Esophagus muscularis mucosa (tissue), 4 donors: ENCODE measurements around the gene PLXNA4. TPM values are rescaled to one million over a fixed set of nuclear protein-coding genes. Genes with fewer than 3 reads are reported as not detected.

Experiments
- DNase-seq: peaks from one replicate; pipeline ENCODE4 v3.0.0-alpha.2; 2017; ENCODE audit errors: extremely low spot score
- H3K27ac ChIP-seq, 4 donors: fragments of 200-600 bp; sonication (generic); replicated peaks in 1 of 4; 1 replicate in 3 of 4; 2 replicates in 1 of 4; pipeline ENCODE4 v1.5.1; 2016 to 2019; ENCODE audit warnings: mild to moderate bottlenecking in 1 of 4
- H3K27me3 ChIP-seq, 4 donors: fragments of 200-600 bp; sonication (generic); one replicate each; pipeline versions ENCODE4 v1.5.1 to v1.6.0; 2016 to 2019
- H3K36me3 ChIP-seq, 4 donors: fragments of 200-600 bp; sonication (generic); one replicate each; pipeline ENCODE4 v1.5.1; 2016 to 2019
- H3K4me1 ChIP-seq, 4 donors: fragments of 200-600 bp; sonication (generic); one replicate each; pipeline ENCODE4 v1.5.1; 2016 to 2019
- H3K4me3 ChIP-seq, 4 donors: fragments of 200-600 bp; sonication (generic); 1 replicate in 2 of 4; 2 replicates in 2 of 4; pipeline ENCODE4 v1.5.1; 2016 to 2019; ENCODE audit warnings: mild to moderate bottlenecking in 4 of 4, moderate library complexity in 1 of 4
- H3K9me3 ChIP-seq, 4 donors: fragments of 200-600 bp; sonication (generic); 1 replicate in 3 of 4; 2 replicates in 1 of 4; pipeline ENCODE4 v1.5.1; 2016 to 2019
- CTCF ChIP-seq, 3 experiments: fragments of 200-600 bp in 2 of 3; fragments of 450-650 bp in 1 of 3; sonication (generic) in 2 of 3; IDR thresholded peaks; one replicate each; pipeline ENCODE4 v1.5.1; 2017 to 2019; ENCODE audit warnings: antibody characterized with exemption in 3 of 3, mild to moderate bottlenecking in 2 of 3, moderate library complexity in 1 of 3
- EP300 ChIP-seq: sonication (generic); formaldehyde crosslinking; IDR thresholded peaks from one replicate; pipeline ENCODE4 v1.6.1; 2017; ENCODE audit warnings: antibody characterized with exemption
- POLR2A ChIP-seq: fragments of 450-650 bp; IDR thresholded peaks from one replicate; pipeline ENCODE4 v1.6.1; 2017; ENCODE audit warnings: antibody characterized with exemption, moderate library complexity, mild to moderate bottlenecking, low read depth
- POLR2AphosphoS5 ChIP-seq, 2 donors: sonication (generic); formaldehyde crosslinking; IDR thresholded peaks; one replicate each; pipeline ENCODE4 v1.6.1; 2017; ENCODE audit warnings: antibody characterized with exemption in 2 of 2
- whole genome bisulfite sequencing: methylation state at CpG from one replicate; pipeline ENCODE4 v1.1.5; 2018; 5-methylcytosine and 5-hydroxymethylcytosine counted together
- intact Hi-C: fragments of 100-400 bp; cut with DNase I; formaldehyde crosslinking; loops from one replicate; pipeline ENCODE4 v1.15.1; 2023
- total RNA-seq, 4 donors: library from RNA; depleted of rRNA; stranded (reverse); fragments of >200 nt; gene quantifications; one replicate each; pipeline versions ENCODE4 v1.1.0 to v1.2.1, GENCODE V29; 2016

Gene PLXNA4
- total RNA-seq, 4 donors from 2014 or later: 5.0 to 9.5 (median 6.6) TPM

- intact Hi-C loops: no loop called here
- peaks cover under 1 to 10% (median 6%) of the 10 kb centered on the region in 4 donors for H3K4me1 ChIP-seq
- DNase-seq: no peak
- TF ChIP-seq POLR2A (no peak), POLR2AphosphoS5 (IDR thresholded peaks at IDR 0.05) (no peak), EP300 (no peak), CTCF (IDR thresholded peaks at IDR 0.05) (no peak)
- H3K27me3 ChIP-seq: no peaks in the 10 kb centered on the region
- H3K9me3 ChIP-seq: no peaks in the 10 kb centered on the region
- no peak overlapping the region for H3K4me3 ChIP-seq
- no peak overlapping the region for H3K27ac ChIP-seq
- 83% methylated on average over 8 of the region's 8 CpGs for whole genome bisulfite sequencing
- H3K36me3 ChIP-seq: no peaks in the 10 kb centered on the region
These were observed 84.8 kb downstream of the PLXNA4 start for GRCh38 chr7:132491391-132491945.

GRCh38 chr7:132490474-132490873 is 85.8 kb downstream of the PLXNA4 start:
- H3K27ac ChIP-seq: no peak overlapping the region
- H3K27me3 ChIP-seq: no peaks in the 10 kb centered on the region
- intact Hi-C loops: no loop called here
- peaks cover 9 to 18% (median 13%) of the 10 kb centered on the region in 4 donors for H3K4me1 ChIP-seq
- WGBS: 91% methylated on average over 4 of the region's 4 CpGs
- no peak overlapping the region for H3K4me3 ChIP-seq
- no peak for TF ChIP-seq POLR2A
- TF ChIP-seq CTCF (IDR thresholded peaks at IDR 0.05): no peak
- TF ChIP-seq EP300: no peak
- no peaks in the 10 kb centered on the region for H3K36me3 ChIP-seq
- H3K9me3 ChIP-seq: no peaks in the 10 kb centered on the region
- DNase-seq: no peak

GRCh38 chr7:132489776-132490237 is 86.5 kb downstream of the PLXNA4 start:
- intact Hi-C loops: no loop called here
- WGBS: 87% methylated on average over 6 of the region's 6 CpGs
- DNase-seq: no peak
- Histone ChIP-seq H3K27ac (no peak overlapping the region), H3K4me3 (no peak overlapping the region), H3K36me3 (no peaks in the 10 kb centered on the region), H3K4me1 (peaks cover 9 to 20% (median 14%) of the 10 kb centered on the region in 4 donors), H3K9me3 (no peaks in the 10 kb centered on the region), H3K27me3 (no peaks in the 10 kb centered on the region)
- TF ChIP-seq CTCF (IDR thresholded peaks at IDR 0.05): no peak
- no peak for TF ChIP-seq POLR2AphosphoS5 (IDR thresholded peaks at IDR 0.05)
- TF ChIP-seq EP300: no peak
- TF ChIP-seq POLR2A: no peak

- no peak overlapping the region for H3K27ac ChIP-seq
- peaks cover 9 to 20% (median 14%) of the 10 kb centered on the region in 4 donors for H3K4me1 ChIP-seq
- intact Hi-C loops: no loop called here
- H3K9me3 ChIP-seq: no peaks in the 10 kb centered on the region
- DNase-seq: no peak
- TF ChIP-seq EP300: no peak
- no peak overlapping the region for H3K4me3 ChIP-seq
- H3K27me3 ChIP-seq: no peaks in the 10 kb centered on the region
- H3K36me3 ChIP-seq: no peaks in the 10 kb centered on the region
- 77% methylated on average over 6 of the region's 6 CpGs for WGBS
These were observed 87.5 kb downstream of the PLXNA4 start for GRCh38 chr7:132488634-132489302.

- DNase-seq: no peak
- H3K36me3 ChIP-seq: no peaks in the 10 kb centered on the region
- no peaks in the 10 kb centered on the region for H3K9me3 ChIP-seq
These were observed 90.0 kb downstream of the PLXNA4 start for GRCh38 chr7:132486274-132486610.

More at GRCh38 chr7:132486274-132486610, 90.0 kb downstream of the PLXNA4 start:
- WGBS: 37% methylated on average over 6 of the region's 6 CpGs
- intact Hi-C loops: no loop called here
- Histone ChIP-seq H3K27ac (no peak overlapping the region), H3K27me3 (no peaks in the 10 kb centered on the region), H3K4me3 (no peak overlapping the region), H3K4me1 (peaks cover 9 to 19% (median 12%) of the 10 kb centered on the region in 4 donors)
- no peak for TF ChIP-seq POLR2AphosphoS5 (IDR thresholded peaks at IDR 0.05)
- TF ChIP-seq CTCF (IDR thresholded peaks at IDR 0.05): no peak
- no peak for TF ChIP-seq EP300
- TF ChIP-seq POLR2A: no peak
